ENCODE measurements around the gene TMEM190. TPM values are rescaled to one million over a fixed set of nuclear protein-coding genes. Genes with fewer than 3 reads are reported as not detected.

Gene TMEM190
- total RNA-seq, 1 experiment from 2014 or later, result not detected

DNA sequence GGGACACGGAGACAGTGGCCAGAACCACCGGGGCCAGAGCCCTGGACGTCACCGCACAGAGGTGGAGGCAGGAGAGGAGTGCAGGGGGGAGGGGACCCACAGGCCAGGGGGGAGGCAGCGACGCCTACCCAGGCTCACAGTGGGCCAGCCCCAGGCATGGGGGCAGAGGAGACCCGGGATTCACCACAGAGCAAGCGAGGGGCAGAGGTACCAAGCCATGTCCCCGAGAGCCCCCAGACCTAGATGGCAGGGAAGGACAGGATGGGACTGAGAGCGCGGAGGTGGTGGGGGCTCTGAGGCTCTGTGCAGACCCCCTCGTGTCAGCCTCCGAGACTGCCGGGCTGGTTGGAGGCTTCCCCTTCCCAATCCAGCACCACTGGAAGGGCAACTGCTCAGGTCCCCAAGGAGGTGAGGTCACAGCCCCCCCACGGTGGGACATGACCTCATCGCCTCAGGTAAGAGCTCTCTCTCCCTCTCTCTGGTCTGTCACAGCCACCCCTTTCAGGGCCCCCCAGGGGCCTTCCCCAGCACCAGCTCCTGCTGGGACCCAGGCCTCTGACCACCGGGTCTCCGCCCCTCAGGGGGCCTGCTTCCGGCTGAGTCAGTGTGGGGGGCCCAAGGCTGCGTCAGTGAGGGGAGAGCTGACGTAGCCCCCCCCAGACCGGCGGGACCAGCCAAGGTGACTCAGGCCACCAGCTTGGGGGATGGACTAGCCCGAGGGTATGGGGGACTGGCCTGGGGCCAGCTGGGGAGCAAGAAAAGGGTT is 4.1 kb upstream of the TMEM190 start:
- no peaks in the 10 kb centered on the region for H3K79me2 ChIP-seq (ENCODE audit: insufficient read depth, low read length)
- H4K20me1 ChIP-seq (ENCODE audit: insufficient read depth), result no peaks in the 10 kb centered on the region
- H3K4me3 ChIP-seq (replicated peaks in 1 of 2; ENCODE audit: low read depth in 1 of 2, low read length in 2 of 2), result no peak overlapping the region
- H3K36me3 ChIP-seq (ENCODE audit: control insufficient read depth in 1 of 2, insufficient read depth in 2 of 2, low read length in 2 of 2), result no peaks in the 10 kb centered on the region
- ATAC-seq (no peak), DNase-seq (ENCODE audit: low read depth, low spot score) (no peak)
- H3K9me3 ChIP-seq (ENCODE audit: control insufficient read depth in 1 of 2, insufficient read depth in 1 of 2, low read depth in 1 of 2, low read length in 2 of 2), result no peaks in the 10 kb centered on the region
- ChIA-PET CTCF (no interaction called here), RAD21 (ENCODE audit: low non-redundant PET in 1 of 2, low total read pairs in 2 of 2, uncharacterized antibody in 2 of 2, unreplicated experiment in 2 of 2) (no interaction called here), POLR2A (interaction anchor here (1.0 kb wide), 1 partner anchor 12 kb away, joined by 5 read pairs; the partner anchor contains the start of gene TMEM238)
- peaks cover 25 to 61% of the 10 kb centered on the region in 2 experiments; a peak in 3 of 4 replicates for H3K4me1 ChIP-seq (ENCODE audit: control insufficient read depth in 1 of 2, insufficient read depth in 2 of 2, low read length in 2 of 2)
- no peaks in the 10 kb centered on the region for H3K27me3 ChIP-seq (ENCODE audit: insufficient read depth, low read length)
- intact Hi-C loops (cut with micrococcal nuclease), result no loop called here
- BruUV-seq (replicated peaks), result no TSS peak
- no peak for TF ChIP-seq EZH2phosphoT487 (IDR thresholded peaks at IDR 0.05; ENCODE audit: borderline replicate concordance)
- TF ChIP-seq SP1 (IDR thresholded peaks at IDR 0.05; ENCODE audit: low read depth), result no peak
- TF ChIP-seq ZFX (IDR thresholded peaks at IDR 0.05), result no peak
- no peak for TF ChIP-seq ELF1 (IDR thresholded peaks at IDR 0.05; ENCODE audit: borderline replicate concordance, low read depth)
- H3K4me2 ChIP-seq (ENCODE audit: low read length), result no peak overlapping the region
- no peak overlapping the region for H2AFZ ChIP-seq (ENCODE audit: low read depth, low read length, poor library complexity, severe bottlenecking)
- no peak overlapping the region; the same call in 1 of the 2 replicates for H3K27ac ChIP-seq (ENCODE audit: low read depth, low read length)
- no peaks in the 10 kb centered on the region for H3K9me2 ChIP-seq (ENCODE audit: insufficient read depth)
- H3K9ac ChIP-seq (ENCODE audit: low read length), result no peak overlapping the region

DNA sequence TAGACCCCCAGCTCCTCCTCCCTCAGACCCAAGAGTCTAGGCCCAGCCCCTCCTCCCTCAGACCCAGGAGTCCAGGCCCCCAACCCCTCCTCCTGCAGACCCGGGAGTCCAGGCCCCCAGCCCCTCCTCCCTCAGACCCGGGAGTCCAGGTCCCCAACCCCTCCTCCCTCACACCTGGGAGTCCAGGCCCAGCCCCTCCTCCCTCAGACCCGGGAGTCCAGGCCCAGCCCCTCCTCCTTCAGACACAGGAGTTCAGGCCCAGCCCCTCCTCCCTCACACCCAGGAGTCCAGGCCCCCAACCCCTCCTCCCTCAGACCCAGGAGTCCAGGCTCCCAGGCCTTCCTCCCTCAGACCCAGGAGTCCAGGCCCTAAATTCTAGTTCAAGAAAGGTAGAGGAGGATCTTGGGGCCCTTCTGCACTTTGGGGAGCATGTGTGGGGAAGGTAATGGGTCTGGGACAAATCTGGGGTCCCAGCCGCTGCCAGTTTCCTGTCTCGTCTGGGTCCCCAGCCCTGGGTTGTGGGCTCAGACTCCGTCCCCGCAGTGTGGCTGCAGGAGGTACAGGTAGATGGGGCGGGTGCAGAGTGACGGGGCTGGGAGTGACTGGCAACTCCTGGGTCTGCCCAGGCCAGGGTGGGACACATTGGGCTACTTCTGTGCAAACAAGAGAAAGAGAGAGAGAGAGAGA is 3.2 kb upstream of the TMEM190 start:
- ATAC-seq, result peak; percentile 2; the same call in 1 of the 2 replicates
- DNase-seq (ENCODE audit: low read depth, low spot score), result no peak
- H4K20me1 ChIP-seq (ENCODE audit: insufficient read depth), result no peaks in the 10 kb centered on the region
- H3K79me2 ChIP-seq (ENCODE audit: insufficient read depth, low read length), result no peaks in the 10 kb centered on the region
- no peaks in the 10 kb centered on the region for H3K9me3 ChIP-seq (ENCODE audit: control insufficient read depth in 1 of 2, insufficient read depth in 1 of 2, low read depth in 1 of 2, low read length in 2 of 2)
- BruUV-seq (replicated peaks), result no TSS peak
- no peak overlapping the region; the same call in 1 of the 2 replicates for H3K27ac ChIP-seq (ENCODE audit: low read depth, low read length)
- CTCF ChIA-PET, result no interaction called here
- H2AFZ ChIP-seq (ENCODE audit: low read depth, low read length, poor library complexity, severe bottlenecking), result no peak overlapping the region
- RAD21 ChIA-PET (ENCODE audit: low non-redundant PET in 1 of 2, low total read pairs in 2 of 2, uncharacterized antibody in 2 of 2, unreplicated experiment in 2 of 2), result no interaction called here
- H3K27me3 ChIP-seq (ENCODE audit: insufficient read depth, low read length), result no peaks in the 10 kb centered on the region
- POLR2A ChIA-PET, result interaction anchor here (1.0 kb wide), 1 partner anchor 11 kb away, joined by 5 read pairs; the partner anchor contains the start of gene TMEM238
- no peak overlapping the region for H3K9ac ChIP-seq (ENCODE audit: low read length)
- H3K9me2 ChIP-seq (ENCODE audit: insufficient read depth), result no peaks in the 10 kb centered on the region
- intact Hi-C loops (cut with micrococcal nuclease), result no loop called here
- no peaks in the 10 kb centered on the region for H3K36me3 ChIP-seq (ENCODE audit: control insufficient read depth in 1 of 2, insufficient read depth in 2 of 2, low read length in 2 of 2)
- peak overlapping the region; percentile 46; the same call in 1 of the 2 replicates for H3K4me2 ChIP-seq (ENCODE audit: low read length)
- peaks cover 25 to 60% of the 10 kb centered on the region in 2 experiments; a peak in 3 of 4 replicates for H3K4me1 ChIP-seq (ENCODE audit: control insufficient read depth in 1 of 2, insufficient read depth in 2 of 2, low read length in 2 of 2)
- H3K4me3 ChIP-seq (replicated peaks in 1 of 2; ENCODE audit: low read depth in 1 of 2, low read length in 2 of 2), result no peak overlapping the region
- TF ChIP-seq RAD21 (IDR thresholded peaks at IDR 0.05; ENCODE audit: low read depth), result no peak
- TF ChIP-seq EZH2 (IDR thresholded peaks at IDR 0.05), result no peak
- TF ChIP-seq, protein P1, sequence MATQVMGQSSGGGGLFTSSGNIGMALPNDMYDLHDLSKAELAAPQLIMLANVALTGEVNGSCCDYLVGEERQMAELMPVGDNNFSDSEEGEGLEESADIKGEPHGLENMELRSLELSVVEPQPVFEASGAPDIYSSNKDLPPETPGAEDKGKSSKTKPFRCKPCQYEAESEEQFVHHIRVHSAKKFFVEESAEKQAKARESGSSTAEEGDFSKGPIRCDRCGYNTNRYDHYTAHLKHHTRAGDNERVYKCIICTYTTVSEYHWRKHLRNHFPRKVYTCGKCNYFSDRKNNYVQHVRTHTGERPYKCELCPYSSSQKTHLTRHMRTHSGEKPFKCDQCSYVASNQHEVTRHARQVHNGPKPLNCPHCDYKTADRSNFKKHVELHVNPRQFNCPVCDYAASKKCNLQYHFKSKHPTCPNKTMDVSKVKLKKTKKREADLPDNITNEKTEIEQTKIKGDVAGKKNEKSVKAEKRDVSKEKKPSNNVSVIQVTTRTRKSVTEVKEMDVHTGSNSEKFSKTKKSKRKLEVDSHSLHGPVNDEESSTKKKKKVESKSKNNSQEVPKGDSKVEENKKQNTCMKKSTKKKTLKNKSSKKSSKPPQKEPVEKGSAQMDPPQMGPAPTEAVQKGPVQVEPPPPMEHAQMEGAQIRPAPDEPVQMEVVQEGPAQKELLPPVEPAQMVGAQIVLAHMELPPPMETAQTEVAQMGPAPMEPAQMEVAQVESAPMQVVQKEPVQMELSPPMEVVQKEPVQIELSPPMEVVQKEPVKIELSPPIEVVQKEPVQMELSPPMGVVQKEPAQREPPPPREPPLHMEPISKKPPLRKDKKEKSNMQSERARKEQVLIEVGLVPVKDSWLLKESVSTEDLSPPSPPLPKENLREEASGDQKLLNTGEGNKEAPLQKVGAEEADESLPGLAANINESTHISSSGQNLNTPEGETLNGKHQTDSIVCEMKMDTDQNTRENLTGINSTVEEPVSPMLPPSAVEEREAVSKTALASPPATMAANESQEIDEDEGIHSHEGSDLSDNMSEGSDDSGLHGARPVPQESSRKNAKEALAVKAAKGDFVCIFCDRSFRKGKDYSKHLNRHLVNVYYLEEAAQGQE (IDR thresholded peaks at IDR 0.05; ENCODE audit: low read depth), result no peak
- no peak for TF ChIP-seq CBX3 (IDR thresholded peaks at IDR 0.05; ENCODE audit: low read depth)
- no peak for TF ChIP-seq SP1 (IDR thresholded peaks at IDR 0.05; ENCODE audit: low read depth)
- TF ChIP-seq POLR2A (IDR thresholded peaks at IDR 0.05; ENCODE audit: borderline replicate concordance, extremely low read depth, insufficient read depth, insufficient read length), result no peak
- no peak for TF ChIP-seq ZBTB33 (IDR thresholded peaks at IDR 0.05; ENCODE audit: extremely low read depth, insufficient replicate concordance, low read length)
- TF ChIP-seq ZNF274 (IDR thresholded peaks at IDR 0.05; ENCODE audit: low read depth, low read length), result no peak
- no peak for TF ChIP-seq YY1 (IDR thresholded peaks at IDR 0.05; ENCODE audit: extremely low read depth, insufficient replicate concordance, low read depth, low read length)
- TF ChIP-seq ZFX (IDR thresholded peaks at IDR 0.05), result no peak
- TF ChIP-seq EGR1 (IDR thresholded peaks at IDR 0.05; ENCODE audit: low read depth), result no peak
